Measurements from ENCODE around the gene SFXN5. TPM values are rescaled to one million over a fixed set of nuclear protein-coding genes. Genes with fewer than 3 reads are reported as not detected.

SFXN5 gene
- total and polyA plus RNA-seq, 2 donors (not counting 1 experiment from before 2014, with no cell fraction given) = 5.8 to 13.9 TPM

- Histone ChIP-seq H3K36me3 (ENCODE audit: control insufficient read depth, insufficient read depth, low read length) (no peaks in the 10 kb centered on the region), H3K27ac (ENCODE audit: insufficient read depth, low read length) (no peak overlapping the region), H2AFZ (ENCODE audit: low read length) (no peak overlapping the region), H3K4me1 (ENCODE audit: control insufficient read depth, extremely low read depth, insufficient read depth, low read length) (no peaks in the 10 kb centered on the region), H4K20me1 (ENCODE audit: control insufficient read depth, extremely low read depth, insufficient read depth, low read length) (no peaks in the 10 kb centered on the region), H3K4me2 (ENCODE audit: extremely low read depth, insufficient read depth, low read length) (no peak overlapping the region), H3K9me3 (ENCODE audit: control insufficient read depth, insufficient read depth, low read depth, low read length) (no peaks in the 10 kb centered on the region), H3K4me3 (replicated peaks in 1 of 4; ENCODE audit: control extremely low read depth in 1 of 4, insufficient read depth in 1 of 4, low read depth in 3 of 4, low read length in 4 of 4) (no peak overlapping the region), H3K79me2 (ENCODE audit: control insufficient read depth, insufficient read depth, low read length) (no peaks in the 10 kb centered on the region), H3K9ac (ENCODE audit: insufficient read depth, low read length) (no peak overlapping the region), H3K27me3 (ENCODE audit: control insufficient read depth, insufficient read depth, low read length) (peaks cover 15% of the 10 kb centered on the region)
- no peak for TF ChIP-seq CTCF (conservative IDR thresholded peaks at IDR 0.05 in 1 of 2, IDR thresholded peaks at IDR 0.05 in 1 of 2; ENCODE audit: low read depth in 1 of 2, low read length in 2 of 2)
- no peak for TF ChIP-seq EZH2 (IDR thresholded peaks at IDR 0.05; ENCODE audit: low read length, missing control alignments)
- no peak for DNase-seq (ENCODE audit: low read depth in 2 of 2)
Measured at GRCh38 chr2:72935611-72935957, 135.9 kb downstream of the SFXN5 start.

- Histone ChIP-seq H3K9me3 (ENCODE audit: control insufficient read depth, insufficient read depth, low read depth, low read length) (no peaks in the 10 kb centered on the region), H4K20me1 (ENCODE audit: control insufficient read depth, extremely low read depth, insufficient read depth, low read length) (no peaks in the 10 kb centered on the region), H2AFZ (ENCODE audit: low read length) (no peak overlapping the region), H3K36me3 (ENCODE audit: control insufficient read depth, insufficient read depth, low read length) (no peaks in the 10 kb centered on the region), H3K9ac (ENCODE audit: insufficient read depth, low read length) (no peak overlapping the region), H3K4me1 (ENCODE audit: control insufficient read depth, extremely low read depth, insufficient read depth, low read length) (no peaks in the 10 kb centered on the region), H3K4me2 (ENCODE audit: extremely low read depth, insufficient read depth, low read length) (no peak overlapping the region), H3K27me3 (ENCODE audit: control insufficient read depth, insufficient read depth, low read length) (peaks cover 20% of the 10 kb centered on the region), H3K79me2 (ENCODE audit: control insufficient read depth, insufficient read depth, low read length) (no peaks in the 10 kb centered on the region), H3K4me3 (replicated peaks in 1 of 4; ENCODE audit: control extremely low read depth in 1 of 4, insufficient read depth in 1 of 4, low read depth in 3 of 4, low read length in 4 of 4) (no peak overlapping the region), H3K27ac (ENCODE audit: insufficient read depth, low read length) (no peak overlapping the region)
- no peak for DNase-seq (ENCODE audit: low read depth in 2 of 2)
- TF ChIP-seq CTCF (conservative IDR thresholded peaks at IDR 0.05 in 1 of 2, IDR thresholded peaks at IDR 0.05 in 1 of 2; ENCODE audit: low read depth in 1 of 2, low read length in 2 of 2) = no peak
- no peak for TF ChIP-seq EZH2 (IDR thresholded peaks at IDR 0.05; ENCODE audit: low read length, missing control alignments)
Measured at GRCh38 chr2:72934683-72935610, 136.6 kb downstream of the SFXN5 start.

- no peak overlapping the region for H3K9ac ChIP-seq (ENCODE audit: insufficient read depth, low read length)
- TF ChIP-seq CTCF (conservative IDR thresholded peaks at IDR 0.05 in 1 of 2, IDR thresholded peaks at IDR 0.05 in 1 of 2; ENCODE audit: low read depth in 1 of 2, low read length in 2 of 2) = no peak
- TF ChIP-seq EZH2 (IDR thresholded peaks at IDR 0.05; ENCODE audit: low read length, missing control alignments) = no peak
- no peaks in the 10 kb centered on the region for H3K36me3 ChIP-seq (ENCODE audit: control insufficient read depth, insufficient read depth, low read length)
- no peaks in the 10 kb centered on the region for H3K9me3 ChIP-seq (ENCODE audit: control insufficient read depth, insufficient read depth, low read depth, low read length)
- H4K20me1 ChIP-seq (ENCODE audit: control insufficient read depth, extremely low read depth, insufficient read depth, low read length) = no peaks in the 10 kb centered on the region
- peaks cover 27% of the 10 kb centered on the region for H3K27me3 ChIP-seq (ENCODE audit: control insufficient read depth, insufficient read depth, low read length)
- no peak overlapping the region for H3K27ac ChIP-seq (ENCODE audit: insufficient read depth, low read length)
- no peak overlapping the region for H3K4me3 ChIP-seq (replicated peaks in 1 of 4; ENCODE audit: control extremely low read depth in 1 of 4, insufficient read depth in 1 of 4, low read depth in 3 of 4, low read length in 4 of 4)
- H3K79me2 ChIP-seq (ENCODE audit: control insufficient read depth, insufficient read depth, low read length) = no peaks in the 10 kb centered on the region
- DNase-seq (ENCODE audit: low read depth in 2 of 2) = no peak
- no peak overlapping the region for H3K4me2 ChIP-seq (ENCODE audit: extremely low read depth, insufficient read depth, low read length)
- no peaks in the 10 kb centered on the region for H3K4me1 ChIP-seq (ENCODE audit: control insufficient read depth, extremely low read depth, insufficient read depth, low read length)
- no peak overlapping the region for H2AFZ ChIP-seq (ENCODE audit: low read length)
Measured at GRCh38 chr2:72933646-72934151, 137.8 kb downstream of the SFXN5 start.

Data from fibroblast of lung (primary cell).